KMS-11 (cell line): ENCODE measurements around the gene ARMH4.

Experiments
- H2AFZ ChIP-seq: fragments of 200-600 bp; sonication (generic); 2 replicates; pipeline ENCODE4 v1.6.1; 2016; ENCODE audit warnings: antibody characterized with exemption, mixed run types, low read depth
- H3K27ac ChIP-seq: fragments of 200-600 bp; sonication (generic); 2 replicates; pipeline ENCODE4 v1.6.1; 2016; ENCODE audit warnings: mild to moderate bottlenecking, mixed run types
- H3K27me3 ChIP-seq: fragments of 200-600 bp; sonication (generic); 2 replicates; pipeline ENCODE4 v1.6.1; 2017; ENCODE audit warnings: mild to moderate bottlenecking, low read depth, mixed run types, moderate library complexity; ENCODE audit not compliant: insufficient read depth
- H3K36me3 ChIP-seq: fragments of 200-600 bp; sonication (generic); 2 replicates; pipeline ENCODE4 v1.6.1; 2017; ENCODE audit warnings: mild to moderate bottlenecking, mixed run types; ENCODE audit not compliant: insufficient read depth
- H3K4me1 ChIP-seq: fragments of 200-600 bp; sonication (generic); 2 replicates; pipeline ENCODE4 v1.6.1; 2016; ENCODE audit warnings: mild to moderate bottlenecking, low read depth, mixed run types; ENCODE audit not compliant: poor library complexity, severe bottlenecking
- H3K4me2 ChIP-seq: fragments of 200-600 bp; sonication (generic); 2 replicates; pipeline ENCODE4 v1.7.0; 2016; ENCODE audit warnings: mild to moderate bottlenecking, mixed run types
- H3K4me3 ChIP-seq: fragments of 200-600 bp; sonication (generic); IDR thresholded peaks from 2 replicates; pipeline ENCODE4 v1.6.1; 2017; ENCODE audit warnings: low read depth, low read length, mixed read lengths; ENCODE audit not compliant: insufficient read depth
- H3K79me2 ChIP-seq: fragments of 200-600 bp; sonication (generic); 2 replicates; pipeline ENCODE4 v1.6.1; 2016; ENCODE audit warnings: low read depth, mixed run types; ENCODE audit not compliant: insufficient read depth
- H3K9ac ChIP-seq: fragments of 200-600 bp; sonication (generic); 2 replicates; pipeline ENCODE4 v1.6.1; 2016; ENCODE audit warnings: mild to moderate bottlenecking, mixed run types
- H4K20me1 ChIP-seq: fragments of 200-600 bp; sonication (generic); 2 replicates; pipeline ENCODE4 v1.6.1; 2016; ENCODE audit warnings: mild to moderate bottlenecking, mixed run types; ENCODE audit not compliant: insufficient read depth
- TF ChIP-seq, protein P1 (sequence below): fragments of 200-600 bp; sonication (generic); conservative IDR thresholded peaks from 2 replicates; pipeline ENCODE4 v1.6.1; 2017; ENCODE audit warnings: low read depth, mild to moderate bottlenecking, antibody characterized with exemption, low read length, moderate library complexity, mixed read lengths

Gene ARMH4

DNA sequence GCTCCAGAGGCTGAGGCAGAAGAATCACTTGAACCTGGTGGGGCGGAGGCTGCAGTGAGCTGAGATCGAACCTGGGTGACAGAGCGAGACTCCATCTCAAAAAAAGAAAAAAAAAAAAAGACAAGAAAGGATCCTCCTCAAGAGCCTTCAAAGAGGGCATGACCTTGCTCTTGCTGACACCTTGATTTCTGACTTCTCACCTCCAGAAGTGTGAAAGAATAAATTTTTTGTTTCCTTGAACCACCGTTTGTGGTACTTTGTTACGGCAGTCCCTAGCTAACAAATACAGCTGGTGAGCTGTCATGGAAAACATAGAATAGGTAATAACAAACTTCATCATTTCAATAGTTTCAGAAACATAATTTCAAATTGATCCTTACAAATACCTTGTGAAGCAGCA is 46.1 kb upstream of the ARMH4 start:
- Histone ChIP-seq H3K4me2 (no peak overlapping the region), H3K4me3 (no peak overlapping the region), H3K27me3 (no peaks in the 10 kb centered on the region), H2AFZ (no peak overlapping the region), H3K9ac (no peak overlapping the region), H3K79me2 (peaks cover 18% of the 10 kb centered on the region; the same call in 1 of the 2 replicates), H4K20me1 (no peaks in the 10 kb centered on the region), H3K36me3 (no peaks in the 10 kb centered on the region), H3K4me1 (peaks cover 7% of the 10 kb centered on the region), H3K27ac (no peak overlapping the region)
- TF ChIP-seq, protein P1, sequence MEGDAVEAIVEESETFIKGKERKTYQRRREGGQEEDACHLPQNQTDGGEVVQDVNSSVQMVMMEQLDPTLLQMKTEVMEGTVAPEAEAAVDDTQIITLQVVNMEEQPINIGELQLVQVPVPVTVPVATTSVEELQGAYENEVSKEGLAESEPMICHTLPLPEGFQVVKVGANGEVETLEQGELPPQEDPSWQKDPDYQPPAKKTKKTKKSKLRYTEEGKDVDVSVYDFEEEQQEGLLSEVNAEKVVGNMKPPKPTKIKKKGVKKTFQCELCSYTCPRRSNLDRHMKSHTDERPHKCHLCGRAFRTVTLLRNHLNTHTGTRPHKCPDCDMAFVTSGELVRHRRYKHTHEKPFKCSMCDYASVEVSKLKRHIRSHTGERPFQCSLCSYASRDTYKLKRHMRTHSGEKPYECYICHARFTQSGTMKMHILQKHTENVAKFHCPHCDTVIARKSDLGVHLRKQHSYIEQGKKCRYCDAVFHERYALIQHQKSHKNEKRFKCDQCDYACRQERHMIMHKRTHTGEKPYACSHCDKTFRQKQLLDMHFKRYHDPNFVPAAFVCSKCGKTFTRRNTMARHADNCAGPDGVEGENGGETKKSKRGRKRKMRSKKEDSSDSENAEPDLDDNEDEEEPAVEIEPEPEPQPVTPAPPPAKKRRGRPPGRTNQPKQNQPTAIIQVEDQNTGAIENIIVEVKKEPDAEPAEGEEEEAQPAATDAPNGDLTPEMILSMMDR = no peak

DNA sequence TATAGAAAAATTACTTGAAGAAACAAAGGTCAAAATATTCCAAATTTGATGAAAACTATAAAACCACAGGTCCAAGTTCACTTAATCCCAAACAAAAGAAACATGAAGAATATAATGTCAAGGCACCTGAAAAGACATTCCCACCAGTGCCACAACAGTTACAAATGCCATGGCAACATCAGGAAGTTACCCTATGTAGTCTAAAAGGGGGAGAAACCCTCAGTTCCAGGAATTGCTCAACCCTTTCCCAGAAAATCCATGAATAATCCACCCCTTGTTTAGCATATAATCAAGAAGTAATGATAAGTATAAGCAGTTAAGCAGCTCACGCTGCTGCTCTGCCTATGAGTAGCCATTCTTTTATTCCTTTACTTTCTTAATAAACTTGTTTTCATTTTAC is 44.2 kb upstream of the ARMH4 start:
- Histone ChIP-seq H3K36me3 (no peaks in the 10 kb centered on the region), H3K4me3 (no peak overlapping the region), H3K27ac (no peak overlapping the region), H2AFZ (no peak overlapping the region), H3K27me3 (no peaks in the 10 kb centered on the region), H3K9ac (no peak overlapping the region), H3K4me1 (peaks cover 2% of the 10 kb centered on the region), H3K4me2 (no peak overlapping the region), H4K20me1 (no peaks in the 10 kb centered on the region), H3K79me2 (peaks cover 7% of the 10 kb centered on the region; the same call in 1 of the 2 replicates)
- TF ChIP-seq, protein P1 = no peak

DNA sequence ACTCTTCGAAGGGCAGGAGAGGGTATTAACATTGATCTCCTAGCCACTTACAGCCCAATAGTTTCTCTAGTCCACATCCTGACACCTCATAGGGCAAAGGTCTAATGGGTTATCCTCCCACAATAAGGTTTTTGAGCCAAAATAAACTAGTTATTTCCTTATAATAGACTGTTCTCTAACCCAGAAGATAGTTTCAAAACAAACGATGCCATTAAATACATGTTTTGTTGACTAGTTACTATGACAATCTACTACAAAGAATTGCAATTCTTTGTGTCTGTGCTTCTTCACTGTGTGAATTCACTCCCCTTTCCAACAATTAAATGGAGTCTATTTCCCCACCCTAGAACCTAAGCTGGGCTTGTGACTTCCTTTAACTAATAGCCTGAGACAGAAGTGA is 41.5 kb upstream of the ARMH4 start:
- Histone ChIP-seq H3K9ac (no peak overlapping the region), H3K27me3 (no peaks in the 10 kb centered on the region), H3K4me2 (no peak overlapping the region), H3K4me3 (no peak overlapping the region), H3K4me1 (no peaks in the 10 kb centered on the region), H3K36me3 (no peaks in the 10 kb centered on the region), H4K20me1 (no peaks in the 10 kb centered on the region), H3K79me2 (no peaks in the 10 kb centered on the region), H3K27ac (no peak overlapping the region), H2AFZ (no peak overlapping the region)
- TF ChIP-seq, protein P1 = no peak

DNA sequence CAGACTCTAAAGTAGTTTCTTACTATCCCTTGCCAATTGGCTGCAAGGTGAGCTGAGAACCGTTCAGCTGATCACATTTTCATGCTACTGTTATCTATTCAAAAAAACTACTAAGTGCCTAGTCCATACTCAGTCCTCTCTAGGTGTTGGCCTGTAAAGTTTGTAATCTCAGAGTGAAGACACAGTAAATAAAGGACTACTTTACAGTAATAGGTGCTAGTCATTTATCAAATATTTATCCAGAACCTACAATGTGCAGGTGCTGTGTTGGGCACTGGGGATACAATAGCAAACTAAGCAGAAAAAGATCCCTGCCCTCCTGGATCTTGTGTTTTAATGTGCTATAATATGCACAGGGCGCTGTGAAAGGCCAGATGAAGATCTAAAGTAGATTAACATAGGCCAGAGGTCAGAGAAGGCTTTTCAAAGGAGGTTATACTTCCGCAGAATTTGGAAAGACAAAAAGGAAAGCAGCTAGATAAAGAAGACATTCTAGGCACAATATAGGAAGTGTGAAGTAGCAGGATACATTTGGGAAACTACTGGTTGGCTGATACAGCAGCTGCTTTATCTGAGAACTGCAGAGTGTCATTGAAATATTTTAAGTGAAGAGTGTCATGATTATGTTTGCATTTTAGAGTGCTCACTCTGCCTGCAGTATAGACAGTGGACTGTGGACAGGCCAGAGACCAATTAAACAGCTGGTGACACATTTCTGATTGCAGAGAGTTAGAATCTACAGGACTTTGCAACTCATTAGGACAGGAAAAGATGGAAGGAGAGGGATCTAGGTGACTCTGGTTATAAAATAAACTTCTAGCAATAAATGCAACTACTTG is 40.0 kb upstream of the ARMH4 start:
- H3K36me3 ChIP-seq = no peaks in the 10 kb centered on the region
- H3K79me2 ChIP-seq = no peaks in the 10 kb centered on the region
- no peaks in the 10 kb centered on the region for H4K20me1 ChIP-seq
- no peak overlapping the region for H3K4me3 ChIP-seq
- no peak overlapping the region for H3K9ac ChIP-seq
- TF ChIP-seq, protein P1 = no peak
- H3K27me3 ChIP-seq = no peaks in the 10 kb centered on the region
- H3K27ac ChIP-seq = no peak overlapping the region
- no peaks in the 10 kb centered on the region for H3K4me1 ChIP-seq
- H2AFZ ChIP-seq = no peak overlapping the region
- H3K4me2 ChIP-seq = no peak overlapping the region
